ENCODE measurements around the gene IL1RAPL1.

Gene IL1RAPL1

GRCh38 chrX:29432534-29432933 lies 845.3 kb downstream of the IL1RAPL1 start:
- DNase-seq (ENCODE audit: low read depth): no peak

- no peak for DNase-seq (ENCODE audit: low read depth)
These were observed 847.7 kb downstream of the IL1RAPL1 start for GRCh38 chrX:29434939-29435338.

GRCh38 chrX:29435396-29435795 lies 848.1 kb downstream of the IL1RAPL1 start:
- DNase-seq (ENCODE audit: low read depth): no peak

- no peak for DNase-seq (ENCODE audit: low read depth)
These were observed 860.6 kb downstream of the IL1RAPL1 start for GRCh38 chrX:29447867-29448266.

- no peak for DNase-seq (ENCODE audit: low read depth)
These were observed 866.1 kb downstream of the IL1RAPL1 start for GRCh38 chrX:29453333-29453732.

- DNase-seq (ENCODE audit: low read depth): no peak
These were observed 868.5 kb downstream of the IL1RAPL1 start for GRCh38 chrX:29455702-29456101.

- DNase-seq (ENCODE audit: low read depth): no peak
These were observed 873.8 kb downstream of the IL1RAPL1 start for GRCh38 chrX:29461039-29461438.

GRCh38 chrX:29466456-29466855 lies 879.2 kb downstream of the IL1RAPL1 start:
- DNase-seq (ENCODE audit: low read depth): no peak

- no peak for DNase-seq (ENCODE audit: low read depth)
These were observed 881.8 kb downstream of the IL1RAPL1 start for GRCh38 chrX:29468911-29469494.

- no peak for DNase-seq (ENCODE audit: low read depth)
These were observed 882.8 kb downstream of the IL1RAPL1 start for GRCh38 chrX:29470030-29470429.

- DNase-seq (ENCODE audit: low read depth): no peak
These were observed 884.6 kb downstream of the IL1RAPL1 start for GRCh38 chrX:29471829-29472228.

GRCh38 chrX:29477878-29478277 lies 890.6 kb downstream of the IL1RAPL1 start:
- DNase-seq (ENCODE audit: low read depth): no peak

GRCh38 chrX:29478336-29479069 lies 891.3 kb downstream of the IL1RAPL1 start:
- DNase-seq (ENCODE audit: low read depth): no peak

GRCh38 chrX:29487214-29487613 lies 900.0 kb downstream of the IL1RAPL1 start:
- DNase-seq (ENCODE audit: low read depth): no peak

- no peak for DNase-seq (ENCODE audit: low read depth)
These were observed 900.5 kb downstream of the IL1RAPL1 start for GRCh38 chrX:29487714-29488113.

- no peak for DNase-seq (ENCODE audit: low read depth)
These were observed 901.7 kb downstream of the IL1RAPL1 start for GRCh38 chrX:29488919-29489318.

- DNase-seq (ENCODE audit: low read depth): no peak
These were observed 903.4 kb downstream of the IL1RAPL1 start for GRCh38 chrX:29490606-29491005.

GRCh38 chrX:29491659-29492058 lies 904.4 kb downstream of the IL1RAPL1 start:
- DNase-seq (ENCODE audit: low read depth): no peak

GRCh38 chrX:29496636-29497180 lies 909.5 kb downstream of the IL1RAPL1 start:
- no peak for DNase-seq (ENCODE audit: low read depth)

- DNase-seq (ENCODE audit: low read depth): no peak
These were observed 919.5 kb downstream of the IL1RAPL1 start for GRCh38 chrX:29506729-29507128.

GRCh38 chrX:29518100-29518499 lies 930.9 kb downstream of the IL1RAPL1 start:
- DNase-seq (ENCODE audit: low read depth): no peak

- DNase-seq (ENCODE audit: low read depth): no peak
These were observed 941.0 kb downstream of the IL1RAPL1 start for GRCh38 chrX:29528281-29528680.

- no peak for DNase-seq (ENCODE audit: low read depth)
These were observed 943.3 kb downstream of the IL1RAPL1 start for GRCh38 chrX:29530501-29530900.

GRCh38 chrX:29531336-29531735 lies 944.1 kb downstream of the IL1RAPL1 start:
- no peak for DNase-seq (ENCODE audit: low read depth)
